ENCODE data around the gene LPP.

The LPP gene

DNA sequence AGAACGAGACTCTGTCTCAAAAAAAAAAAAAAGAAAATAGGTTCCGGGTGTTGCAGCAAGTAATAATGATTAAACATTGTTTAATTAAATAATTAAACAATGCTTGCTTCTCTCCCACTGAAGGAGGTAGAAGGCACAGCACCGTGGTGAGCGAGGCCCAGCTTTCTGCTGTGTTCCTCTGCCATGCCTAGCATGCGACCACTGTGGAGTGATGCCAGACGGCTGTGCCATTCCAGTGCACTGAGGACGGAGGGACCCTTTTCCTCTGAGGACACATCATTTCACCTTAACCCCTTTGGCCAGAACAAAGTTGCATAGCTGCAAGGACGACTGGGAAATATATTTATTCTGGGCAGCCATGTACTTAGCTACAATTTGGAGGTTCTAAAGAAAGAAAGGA, 695.0 kb downstream of the LPP start:
- no peak for TF ChIP-seq TAF1 (IDR thresholded peaks at IDR 0.05; ENCODE audit: borderline replicate concordance, insufficient read depth, low read length)
- no peak for TF ChIP-seq FOXP2 (optimal IDR thresholded peaks at IDR 0.05; ENCODE audit: borderline replicate concordance, extremely low read depth, extremely low read length, insufficient read depth)
- no peak for TF ChIP-seq POLR2AphosphoS5 (IDR thresholded peaks at IDR 0.05; ENCODE audit: low read depth, low read length)
- TF ChIP-seq SIN3A (IDR thresholded peaks at IDR 0.05; ENCODE audit: borderline replicate concordance, insufficient read depth, low read length): no peak

DNA sequence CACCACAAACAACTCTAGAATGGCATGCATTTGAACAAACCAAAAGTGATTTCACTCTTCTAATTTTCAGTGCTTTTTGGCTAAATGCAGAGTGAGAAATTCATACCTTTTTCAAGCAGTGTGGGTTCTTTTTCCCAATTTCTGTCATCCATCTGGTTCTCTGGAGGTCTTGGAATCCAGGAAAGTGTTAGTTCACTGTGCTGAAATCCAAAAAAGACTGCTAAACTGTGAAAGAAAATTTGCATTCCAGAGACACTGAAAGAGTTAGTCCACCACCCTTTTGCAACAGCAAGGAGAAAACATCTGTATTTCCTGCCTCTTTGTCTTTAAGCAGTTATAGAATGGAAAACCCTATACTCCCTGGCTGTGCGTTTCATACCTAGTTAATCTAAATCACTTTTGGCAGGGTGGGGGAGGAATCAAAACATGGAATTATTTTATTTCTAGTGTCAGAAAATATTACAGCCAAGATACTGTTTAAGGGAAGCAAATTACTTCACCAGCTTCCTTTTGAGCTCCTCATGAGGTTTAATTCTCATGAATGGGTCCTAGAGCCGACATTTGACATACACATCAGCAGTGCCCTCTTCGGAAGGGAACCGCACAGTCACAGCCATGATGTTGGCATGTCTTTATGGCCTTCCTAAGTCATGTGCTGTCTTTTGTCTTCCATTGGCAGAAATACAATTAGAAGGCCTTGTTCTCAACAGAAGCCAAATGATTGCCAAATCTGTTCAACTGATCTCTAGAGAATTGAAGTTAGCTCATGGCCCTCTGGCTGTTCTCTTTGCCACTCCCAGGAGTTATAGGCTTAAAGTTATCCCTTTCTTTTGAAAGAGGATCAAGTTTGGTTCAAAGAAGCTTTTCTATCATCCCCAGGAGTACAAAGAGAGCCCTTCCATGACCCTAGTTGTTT, 700.2 kb downstream of the LPP start:
- TF ChIP-seq FOXP2 (optimal IDR thresholded peaks at IDR 0.05; ENCODE audit: borderline replicate concordance, extremely low read depth, extremely low read length, insufficient read depth) (no peak), TAF1 (IDR thresholded peaks at IDR 0.05; ENCODE audit: borderline replicate concordance, insufficient read depth, low read length) (no peak), POLR2AphosphoS5 (IDR thresholded peaks at IDR 0.05; ENCODE audit: low read depth, low read length) (no peak), SIN3A (IDR thresholded peaks at IDR 0.05; ENCODE audit: borderline replicate concordance, insufficient read depth, low read length) (no peak)
- TF ChIP-seq, protein P1, sequence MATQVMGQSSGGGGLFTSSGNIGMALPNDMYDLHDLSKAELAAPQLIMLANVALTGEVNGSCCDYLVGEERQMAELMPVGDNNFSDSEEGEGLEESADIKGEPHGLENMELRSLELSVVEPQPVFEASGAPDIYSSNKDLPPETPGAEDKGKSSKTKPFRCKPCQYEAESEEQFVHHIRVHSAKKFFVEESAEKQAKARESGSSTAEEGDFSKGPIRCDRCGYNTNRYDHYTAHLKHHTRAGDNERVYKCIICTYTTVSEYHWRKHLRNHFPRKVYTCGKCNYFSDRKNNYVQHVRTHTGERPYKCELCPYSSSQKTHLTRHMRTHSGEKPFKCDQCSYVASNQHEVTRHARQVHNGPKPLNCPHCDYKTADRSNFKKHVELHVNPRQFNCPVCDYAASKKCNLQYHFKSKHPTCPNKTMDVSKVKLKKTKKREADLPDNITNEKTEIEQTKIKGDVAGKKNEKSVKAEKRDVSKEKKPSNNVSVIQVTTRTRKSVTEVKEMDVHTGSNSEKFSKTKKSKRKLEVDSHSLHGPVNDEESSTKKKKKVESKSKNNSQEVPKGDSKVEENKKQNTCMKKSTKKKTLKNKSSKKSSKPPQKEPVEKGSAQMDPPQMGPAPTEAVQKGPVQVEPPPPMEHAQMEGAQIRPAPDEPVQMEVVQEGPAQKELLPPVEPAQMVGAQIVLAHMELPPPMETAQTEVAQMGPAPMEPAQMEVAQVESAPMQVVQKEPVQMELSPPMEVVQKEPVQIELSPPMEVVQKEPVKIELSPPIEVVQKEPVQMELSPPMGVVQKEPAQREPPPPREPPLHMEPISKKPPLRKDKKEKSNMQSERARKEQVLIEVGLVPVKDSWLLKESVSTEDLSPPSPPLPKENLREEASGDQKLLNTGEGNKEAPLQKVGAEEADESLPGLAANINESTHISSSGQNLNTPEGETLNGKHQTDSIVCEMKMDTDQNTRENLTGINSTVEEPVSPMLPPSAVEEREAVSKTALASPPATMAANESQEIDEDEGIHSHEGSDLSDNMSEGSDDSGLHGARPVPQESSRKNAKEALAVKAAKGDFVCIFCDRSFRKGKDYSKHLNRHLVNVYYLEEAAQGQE (IDR thresholded peaks at IDR 0.05; ENCODE audit: insufficient read depth in 1 of 2, low read depth in 2 of 2, low read length in 2 of 2): no peak

DNA sequence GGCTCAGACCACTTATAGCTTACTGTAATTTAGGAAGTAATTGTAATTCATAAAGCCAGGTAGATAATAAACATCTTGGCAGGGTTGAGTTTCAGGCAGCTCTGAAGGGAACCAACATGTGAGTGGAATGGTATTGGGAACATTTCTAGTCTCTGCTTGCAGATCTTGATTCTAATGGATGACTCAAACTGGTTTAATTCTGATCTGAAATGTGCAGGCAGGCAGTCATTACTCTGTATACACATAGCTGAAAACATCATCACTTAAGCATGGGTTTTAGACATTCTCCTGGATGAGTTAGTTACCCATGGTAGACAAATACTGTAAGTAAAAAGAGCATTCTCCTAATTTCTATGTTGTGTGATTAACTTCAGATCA, 700.8 kb downstream of the LPP start:
- TF ChIP-seq, protein P1 (IDR thresholded peaks at IDR 0.05; ENCODE audit: insufficient read depth in 1 of 2, low read depth in 2 of 2, low read length in 2 of 2): no peak
- TF ChIP-seq POLR2AphosphoS5 (IDR thresholded peaks at IDR 0.05; ENCODE audit: low read depth, low read length): no peak
- no peak for TF ChIP-seq FOXP2 (optimal IDR thresholded peaks at IDR 0.05; ENCODE audit: borderline replicate concordance, extremely low read depth, extremely low read length, insufficient read depth)
- TF ChIP-seq SIN3A (IDR thresholded peaks at IDR 0.05; ENCODE audit: borderline replicate concordance, insufficient read depth, low read length): no peak
- no peak for TF ChIP-seq TAF1 (IDR thresholded peaks at IDR 0.05; ENCODE audit: borderline replicate concordance, insufficient read depth, low read length)

DNA sequence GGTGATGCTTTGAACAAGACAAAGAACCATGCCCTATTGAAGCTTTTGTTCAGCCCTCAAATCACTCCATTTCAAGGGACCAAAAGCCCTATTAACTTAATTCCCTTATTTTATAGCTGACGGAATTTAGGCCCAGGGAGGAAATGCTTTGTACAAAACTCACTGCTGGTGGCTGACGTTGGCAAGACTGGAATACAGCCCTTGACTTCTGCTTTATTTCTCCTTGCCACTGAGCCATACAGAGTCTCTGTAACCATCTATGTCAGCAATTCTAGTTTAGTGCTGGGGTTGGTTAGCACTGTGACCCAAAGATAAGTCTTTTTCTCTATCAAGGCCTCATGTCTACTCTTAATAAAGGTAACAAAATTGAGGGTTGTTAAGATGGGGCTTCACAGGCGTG, 701.7 kb downstream of the LPP start:
- TF ChIP-seq SIN3A (IDR thresholded peaks at IDR 0.05; ENCODE audit: borderline replicate concordance, insufficient read depth, low read length) (no peak), TAF1 (IDR thresholded peaks at IDR 0.05; ENCODE audit: borderline replicate concordance, insufficient read depth, low read length) (no peak), POLR2AphosphoS5 (IDR thresholded peaks at IDR 0.05; ENCODE audit: low read depth, low read length) (no peak), FOXP2 (optimal IDR thresholded peaks at IDR 0.05; ENCODE audit: borderline replicate concordance, extremely low read depth, extremely low read length, insufficient read depth) (no peak)
- TF ChIP-seq, protein P1 (IDR thresholded peaks at IDR 0.05; ENCODE audit: insufficient read depth in 1 of 2, low read depth in 2 of 2, low read length in 2 of 2): no peak

DNA sequence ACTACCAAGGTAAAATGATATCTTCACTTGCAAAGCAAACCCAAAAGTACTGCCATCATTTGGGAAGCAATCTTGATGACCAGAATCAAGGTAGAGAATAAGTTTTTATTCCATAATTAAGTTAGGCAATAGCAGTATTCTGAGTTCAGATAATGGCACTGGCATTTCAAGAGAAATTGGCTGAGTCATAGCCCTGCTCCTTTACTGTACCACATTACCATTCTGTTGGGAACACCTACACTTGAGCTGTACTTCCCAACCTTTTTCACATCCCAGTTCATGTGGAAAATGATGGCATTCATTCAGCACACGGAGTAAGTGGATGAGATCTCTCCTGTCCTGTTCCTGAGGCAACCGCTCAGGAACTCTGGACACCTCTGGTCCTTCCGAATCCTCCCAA, 706.2 kb downstream of the LPP start:
- no peak for TF ChIP-seq SIN3A (IDR thresholded peaks at IDR 0.05; ENCODE audit: borderline replicate concordance, insufficient read depth, low read length)
- no peak for TF ChIP-seq FOXP2 (optimal IDR thresholded peaks at IDR 0.05; ENCODE audit: borderline replicate concordance, extremely low read depth, extremely low read length, insufficient read depth)
- TF ChIP-seq TAF1 (IDR thresholded peaks at IDR 0.05; ENCODE audit: borderline replicate concordance, insufficient read depth, low read length): no peak
- no peak for TF ChIP-seq POLR2AphosphoS5 (IDR thresholded peaks at IDR 0.05; ENCODE audit: low read depth, low read length)
- TF ChIP-seq, protein P1 (IDR thresholded peaks at IDR 0.05; ENCODE audit: insufficient read depth in 1 of 2, low read depth in 2 of 2, low read length in 2 of 2): no peak
